GM20000 (cell line): ENCODE data around the gene IGF1R.

Experiments
- DNase-seq: peaks from one replicate; pipeline ENCODE4 v3.0.0; 2012; ENCODE audit warnings: low spot score
- TF ChIP-seq, protein P1 (sequence below): IDR thresholded peaks from 2 replicates; pipeline ENCODE4 v1.5.1; 2012; ENCODE audit warnings: mild to moderate bottlenecking, control low read depth; ENCODE audit errors: extremely low read depth, missing control alignments

The IGF1R gene

DNA sequence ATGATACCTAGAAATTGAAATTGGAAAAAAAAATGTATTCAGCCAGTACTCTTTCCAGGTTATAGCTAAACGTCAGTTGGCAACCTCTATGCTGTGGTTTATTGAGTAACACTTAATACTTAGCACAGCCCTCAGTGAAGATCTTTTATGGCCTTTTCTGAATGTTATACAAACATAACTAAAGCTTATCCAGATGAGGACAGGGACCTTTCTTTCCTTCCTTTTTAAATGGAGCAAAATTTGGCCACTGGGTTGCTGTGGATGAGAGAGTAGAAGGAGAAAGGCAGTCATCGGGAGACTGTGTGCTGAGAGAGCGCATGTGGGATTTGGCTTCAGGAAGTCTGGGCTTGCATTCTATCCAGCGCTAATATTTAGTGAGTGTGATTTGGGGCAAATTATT, 36.1 kb downstream of the IGF1R start:
- TF ChIP-seq, protein P1, sequence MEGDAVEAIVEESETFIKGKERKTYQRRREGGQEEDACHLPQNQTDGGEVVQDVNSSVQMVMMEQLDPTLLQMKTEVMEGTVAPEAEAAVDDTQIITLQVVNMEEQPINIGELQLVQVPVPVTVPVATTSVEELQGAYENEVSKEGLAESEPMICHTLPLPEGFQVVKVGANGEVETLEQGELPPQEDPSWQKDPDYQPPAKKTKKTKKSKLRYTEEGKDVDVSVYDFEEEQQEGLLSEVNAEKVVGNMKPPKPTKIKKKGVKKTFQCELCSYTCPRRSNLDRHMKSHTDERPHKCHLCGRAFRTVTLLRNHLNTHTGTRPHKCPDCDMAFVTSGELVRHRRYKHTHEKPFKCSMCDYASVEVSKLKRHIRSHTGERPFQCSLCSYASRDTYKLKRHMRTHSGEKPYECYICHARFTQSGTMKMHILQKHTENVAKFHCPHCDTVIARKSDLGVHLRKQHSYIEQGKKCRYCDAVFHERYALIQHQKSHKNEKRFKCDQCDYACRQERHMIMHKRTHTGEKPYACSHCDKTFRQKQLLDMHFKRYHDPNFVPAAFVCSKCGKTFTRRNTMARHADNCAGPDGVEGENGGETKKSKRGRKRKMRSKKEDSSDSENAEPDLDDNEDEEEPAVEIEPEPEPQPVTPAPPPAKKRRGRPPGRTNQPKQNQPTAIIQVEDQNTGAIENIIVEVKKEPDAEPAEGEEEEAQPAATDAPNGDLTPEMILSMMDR, result no peak
- DNase-seq, result no peak

DNA sequence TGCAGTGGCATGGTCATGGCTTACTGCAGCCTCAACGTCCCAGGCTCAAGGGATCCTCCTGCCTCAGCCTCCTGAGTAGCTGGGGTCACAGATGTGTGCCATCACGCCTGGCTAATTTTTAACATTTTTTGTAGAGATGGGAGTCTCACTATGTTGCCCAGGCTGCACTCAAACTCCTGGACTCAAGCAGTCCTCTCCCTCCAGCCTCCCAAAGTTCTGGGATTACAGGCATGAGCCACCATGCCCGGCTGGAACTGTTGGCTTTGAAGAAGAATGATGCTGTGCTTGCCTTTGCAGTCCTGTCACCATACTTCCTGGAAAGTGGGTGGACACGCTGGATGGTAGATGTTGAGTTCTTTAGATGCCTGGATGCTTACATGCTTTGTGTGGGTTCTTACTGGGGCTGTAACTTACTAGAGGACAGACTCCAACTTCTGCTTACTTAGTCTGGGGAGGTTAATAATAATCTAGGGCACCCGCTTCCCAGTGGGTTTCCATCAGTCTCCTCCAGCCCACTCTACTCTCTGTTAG, 36.7 kb downstream of the IGF1R start:
- no peak for DNase-seq
- TF ChIP-seq, protein P1, result no peak

DNA sequence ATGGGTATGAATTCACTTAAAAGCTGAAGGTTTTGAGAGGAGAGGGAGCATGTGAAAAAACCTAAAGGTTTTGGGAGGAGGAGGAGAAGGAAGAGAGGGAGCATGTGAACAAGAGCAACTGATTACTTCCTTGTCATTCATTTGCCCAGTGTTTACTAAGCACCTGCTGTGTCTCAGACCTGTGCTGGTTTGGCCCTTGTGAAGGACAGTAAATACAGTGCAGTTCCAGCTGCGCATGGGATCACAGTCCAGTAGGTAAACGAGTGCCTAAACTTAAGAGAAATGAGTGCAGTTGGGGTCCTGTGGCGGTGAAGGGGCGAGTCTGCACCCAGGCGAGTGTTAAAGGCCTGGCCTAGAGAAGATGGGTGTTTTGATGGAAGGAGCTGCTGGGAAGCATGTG, 38.6 kb downstream of the IGF1R start:
- no peak for DNase-seq

DNA sequence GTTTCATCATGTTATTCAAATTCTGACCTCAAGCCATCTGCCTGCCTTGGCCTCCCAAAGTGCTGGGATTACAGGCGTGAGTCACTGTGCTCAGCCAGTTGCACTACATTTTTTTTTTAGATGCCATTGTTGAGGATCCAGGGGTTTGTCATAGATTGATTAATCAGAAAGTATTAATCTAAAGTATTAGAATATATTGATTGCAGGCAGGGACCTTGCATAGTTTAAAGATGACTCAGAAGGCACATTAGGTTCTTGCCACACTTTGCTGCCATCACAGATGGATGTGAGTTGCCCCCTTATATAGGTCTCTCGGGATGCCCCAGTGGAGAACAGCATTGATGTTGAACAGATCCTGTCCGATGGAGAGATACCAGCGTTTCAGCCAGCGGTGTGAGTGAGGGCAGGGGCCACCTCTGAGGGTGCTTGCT, 41.1 kb downstream of the IGF1R start:
- DNase-seq, result no peak
- TF ChIP-seq, protein P1, result no peak

More for the DNA sequence above, 38.6 kb downstream of the IGF1R start:
- TF ChIP-seq, protein P1, result no peak

DNA sequence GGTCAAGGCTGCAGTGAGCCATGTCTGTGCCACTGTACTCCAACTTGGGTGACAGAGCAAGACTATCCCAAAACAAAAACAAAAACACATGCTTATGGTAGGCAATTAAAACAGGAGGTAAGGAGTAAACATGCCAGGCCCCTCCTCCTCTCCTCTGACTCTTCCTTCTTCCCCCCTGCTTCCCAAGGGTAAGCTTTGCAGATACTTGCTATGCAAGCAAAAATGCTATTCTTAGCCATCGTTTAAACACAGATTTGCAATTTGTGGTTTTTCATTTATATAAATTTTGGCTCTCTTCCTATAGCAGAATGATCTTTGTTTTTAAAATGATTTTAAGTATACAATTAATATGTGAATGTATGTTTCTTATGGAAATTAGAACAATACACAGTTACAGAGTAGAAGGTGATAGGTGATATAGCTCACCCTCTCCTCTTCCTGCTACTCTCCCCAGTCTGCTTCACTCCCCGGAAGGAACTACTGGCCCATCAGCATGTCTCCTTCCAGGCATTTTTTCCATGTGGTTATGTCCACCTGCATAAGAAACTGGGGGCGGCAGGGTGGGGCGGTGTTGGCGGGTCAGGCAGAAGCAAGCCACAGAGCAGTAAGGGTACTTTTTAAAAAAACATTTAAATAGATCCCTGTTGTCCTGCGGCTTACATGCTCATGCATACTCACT, 42.1 kb downstream of the IGF1R start:
- DNase-seq, result no peak
- TF ChIP-seq, protein P1, result no peak

DNA sequence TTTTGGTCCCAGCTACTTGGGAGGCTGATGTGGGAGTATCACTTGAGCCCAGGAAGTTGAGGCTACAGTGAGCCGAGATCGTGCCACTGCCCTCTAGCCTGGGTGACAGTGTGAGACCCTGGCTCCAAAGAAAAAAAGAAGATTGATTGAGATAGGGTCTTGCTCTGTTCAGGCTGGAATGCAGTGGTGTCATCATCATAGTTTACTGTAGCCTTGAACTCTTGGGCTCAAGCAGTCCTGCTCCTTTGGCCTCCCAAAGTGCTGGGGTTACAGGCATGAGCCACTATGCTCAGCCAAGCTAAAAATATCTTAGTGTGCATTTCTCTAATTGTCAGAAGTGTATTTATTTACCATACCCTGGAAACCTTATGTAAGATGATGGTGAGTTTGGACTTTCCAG, 43.9 kb downstream of the IGF1R start:
- TF ChIP-seq, protein P1, result no peak
- no peak for DNase-seq

DNA sequence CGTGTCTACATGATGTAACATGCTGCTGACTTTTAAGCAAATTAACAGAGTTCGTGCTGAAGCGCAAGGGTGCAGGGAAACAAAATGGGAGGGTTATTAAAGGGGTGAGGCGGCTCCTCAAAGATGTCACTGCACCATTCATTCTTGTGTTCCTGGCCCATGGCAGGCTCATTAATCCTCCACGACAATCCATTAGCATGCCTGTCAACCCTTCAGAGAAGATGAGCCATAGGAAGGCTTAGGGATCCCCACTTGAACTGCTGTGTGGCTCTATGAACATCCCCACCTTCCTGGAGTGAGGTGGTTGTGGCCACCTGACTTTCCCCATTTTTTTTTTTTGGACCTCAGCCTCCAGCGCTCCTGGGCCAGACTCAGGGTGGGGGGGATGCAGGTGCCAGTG, 45.8 kb downstream of the IGF1R start:
- TF ChIP-seq, protein P1, result no peak
- no peak for DNase-seq
